Lower lobe of right lung (tissue), 2 donors: ENCODE data around the gene GGA2. TPM values are rescaled to one million over a fixed set of nuclear protein-coding genes. Genes with fewer than 3 reads are reported as not detected.

Experiments
- ATAC-seq, 2 donors: fragments of 200-7000 bp; cut with Tn5 transposase; one replicate each; pipeline ENCODE4 v1.9.1; 2020 to 2022; ENCODE audit warnings: mild to moderate bottlenecking in 2 of 2, moderate library complexity in 2 of 2
- DNase-seq: peaks from one replicate; pipeline ENCODE4 v3.0.0-alpha.2; 2020
- H3K27ac ChIP-seq: fragments of 200-600 bp; one replicate; pipeline ENCODE4 v1.8.0; 2022
- H3K27me3 ChIP-seq: fragments of 200-600 bp; one replicate; pipeline ENCODE4 v1.8.0; 2022; ENCODE audit warnings: low read depth
- H3K36me3 ChIP-seq: fragments of 200-600 bp; one replicate; pipeline ENCODE4 v1.8.0; 2022; ENCODE audit warnings: mild to moderate bottlenecking
- H3K4me1 ChIP-seq: fragments of 200-600 bp; one replicate; pipeline ENCODE4 v1.8.0; 2022
- H3K4me3 ChIP-seq: fragments of 200-600 bp; one replicate; pipeline ENCODE4 v1.8.0; 2022; ENCODE audit warnings: mild to moderate bottlenecking
- H3K9me3 ChIP-seq: fragments of 200-600 bp; one replicate; pipeline ENCODE4 v1.8.0; 2022
- intact Hi-C: fragments of 100-400 bp; cut with DNase I; formaldehyde crosslinking; loops from one replicate; pipeline ENCODE4 v1.11.0; 2022
- total RNA-seq: library from RNA; stranded (reverse); fragmentation: NEBNext Ultra II Directional; extraction: Animal tissue kit (Norgen Biotek cat#: 25700); gene quantifications from one replicate; pipeline ENCODE4 v1.2.1, GENCODE V29; 2021
- TF ChIP-seq, protein P1 (sequence below): fragments of 200-600 bp; IDR thresholded peaks from one replicate; pipeline ENCODE4 v1.8.0; 2022; ENCODE audit warnings: antibody characterized with exemption, mild to moderate bottlenecking
- donor health status: DM: no; HTN: yes; CAD: no; lungs with severe emphysema.

GGA2 gene
- total RNA-seq, 1 donor from 2014 or later: 204 TPM

DNA sequence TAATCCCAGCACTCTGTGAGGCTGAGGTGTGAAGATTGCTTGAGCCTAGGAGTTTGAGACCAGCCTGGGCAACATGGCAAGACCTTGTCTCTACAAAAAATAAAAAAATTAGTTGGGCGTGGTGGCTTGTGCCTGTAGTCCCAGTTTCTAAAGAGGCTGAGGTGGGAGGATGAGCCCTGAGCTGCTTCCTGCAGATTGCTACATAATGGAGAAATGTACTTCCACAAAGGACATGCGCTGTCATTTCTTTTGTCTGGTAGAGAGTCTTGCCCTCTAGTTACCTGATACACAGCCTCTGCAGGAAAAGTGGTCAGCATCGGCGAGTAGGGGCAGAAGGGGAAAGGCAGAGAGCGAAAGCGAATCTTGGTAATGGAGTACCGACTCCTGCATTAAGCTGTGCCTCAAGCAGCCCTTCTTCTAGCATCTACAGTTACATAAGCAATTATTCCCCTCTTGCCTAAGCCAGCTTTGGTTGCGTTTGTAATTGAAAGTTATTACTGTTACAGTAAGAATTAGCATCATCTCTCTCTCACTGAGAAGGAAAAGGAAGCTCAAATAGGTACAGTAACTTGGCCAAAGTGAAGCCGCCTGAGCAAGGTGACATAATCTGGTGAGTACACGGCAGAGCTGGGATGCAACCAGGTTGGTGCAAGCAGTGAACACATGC lies 18.5 kb upstream of the GGA2 start:
- peak overlapping the region; percentile 38 for H3K27ac ChIP-seq
- no peak overlapping the region for H3K4me3 ChIP-seq
- no peaks in the 10 kb centered on the region for H3K9me3 ChIP-seq
- no peaks in the 10 kb centered on the region for H3K27me3 ChIP-seq
- H3K36me3 ChIP-seq: peaks cover 83% of the 10 kb centered on the region
- intact Hi-C loops: no loop called here
- H3K4me1 ChIP-seq: no peaks in the 10 kb centered on the region
- no peak for DNase-seq
- TF ChIP-seq, protein P1, sequence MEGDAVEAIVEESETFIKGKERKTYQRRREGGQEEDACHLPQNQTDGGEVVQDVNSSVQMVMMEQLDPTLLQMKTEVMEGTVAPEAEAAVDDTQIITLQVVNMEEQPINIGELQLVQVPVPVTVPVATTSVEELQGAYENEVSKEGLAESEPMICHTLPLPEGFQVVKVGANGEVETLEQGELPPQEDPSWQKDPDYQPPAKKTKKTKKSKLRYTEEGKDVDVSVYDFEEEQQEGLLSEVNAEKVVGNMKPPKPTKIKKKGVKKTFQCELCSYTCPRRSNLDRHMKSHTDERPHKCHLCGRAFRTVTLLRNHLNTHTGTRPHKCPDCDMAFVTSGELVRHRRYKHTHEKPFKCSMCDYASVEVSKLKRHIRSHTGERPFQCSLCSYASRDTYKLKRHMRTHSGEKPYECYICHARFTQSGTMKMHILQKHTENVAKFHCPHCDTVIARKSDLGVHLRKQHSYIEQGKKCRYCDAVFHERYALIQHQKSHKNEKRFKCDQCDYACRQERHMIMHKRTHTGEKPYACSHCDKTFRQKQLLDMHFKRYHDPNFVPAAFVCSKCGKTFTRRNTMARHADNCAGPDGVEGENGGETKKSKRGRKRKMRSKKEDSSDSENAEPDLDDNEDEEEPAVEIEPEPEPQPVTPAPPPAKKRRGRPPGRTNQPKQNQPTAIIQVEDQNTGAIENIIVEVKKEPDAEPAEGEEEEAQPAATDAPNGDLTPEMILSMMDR: no peak
- peak; percentile 59 to 72 for ATAC-seq

DNA sequence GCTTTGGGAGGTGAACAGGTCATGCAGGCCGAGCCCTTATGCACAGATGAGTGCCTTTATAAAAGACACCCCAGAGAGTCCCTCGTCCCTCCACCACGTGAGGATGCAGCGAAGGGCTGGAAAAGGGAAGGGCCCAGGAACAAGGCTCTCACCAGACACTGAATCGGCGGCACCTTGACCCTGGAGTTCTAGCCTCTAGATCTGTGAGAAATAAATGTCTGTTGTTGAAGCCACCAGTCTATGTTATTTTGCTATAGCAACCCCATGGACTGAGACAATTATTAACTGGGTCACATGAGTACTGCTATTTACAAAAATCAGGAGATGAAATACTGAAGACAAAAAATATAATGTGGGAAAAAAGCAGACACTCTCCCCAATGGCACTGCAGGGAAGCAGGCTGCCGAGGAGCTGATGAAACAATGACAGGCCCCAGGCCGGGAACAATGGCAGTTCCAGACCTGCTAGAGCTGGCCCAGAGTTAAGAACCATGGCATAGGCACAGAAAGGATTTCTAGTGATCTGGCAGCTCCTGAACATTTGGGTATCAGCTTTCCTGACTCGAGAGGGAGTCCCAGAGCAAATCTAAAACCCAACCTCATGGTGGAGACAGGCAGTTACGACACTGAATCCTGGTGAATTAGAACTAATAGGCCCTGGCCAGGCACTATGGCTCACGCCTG lies 17.8 kb upstream of the GGA2 start:
- DNase-seq (no peak), ATAC-seq (no peak)
- H3K27me3 ChIP-seq: no peaks in the 10 kb centered on the region
- no peaks in the 10 kb centered on the region for H3K9me3 ChIP-seq
- H3K4me3 ChIP-seq: no peak overlapping the region
- peak overlapping the region; percentile 38 for H3K27ac ChIP-seq
- TF ChIP-seq, protein P1: no peak
- peaks cover 83% of the 10 kb centered on the region for H3K36me3 ChIP-seq
- intact Hi-C loops: no loop called here
- H3K4me1 ChIP-seq: no peaks in the 10 kb centered on the region

DNA sequence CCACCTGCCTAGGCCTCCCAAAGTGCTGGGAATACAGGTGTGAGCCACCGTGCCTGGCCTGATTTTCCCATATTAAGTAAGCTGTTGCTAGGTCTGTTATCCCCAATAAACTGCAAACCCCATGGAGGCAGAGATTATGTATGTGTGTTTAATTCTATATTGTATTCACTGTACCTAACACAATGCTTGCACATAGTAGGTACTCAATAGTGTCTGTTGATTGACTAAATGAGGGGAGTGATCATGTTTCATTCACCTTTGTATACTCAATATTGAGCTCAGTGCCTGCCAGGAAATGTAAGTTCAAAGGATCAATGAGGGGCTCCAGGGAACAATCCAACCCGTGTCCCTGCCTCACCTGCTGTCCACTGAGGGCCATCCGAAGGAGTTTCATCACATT lies 14.6 kb upstream of the GGA2 start:
- H3K9me3 ChIP-seq: no peaks in the 10 kb centered on the region
- DNase-seq (no peak), ATAC-seq (no peak)
- no peak overlapping the region for H3K4me3 ChIP-seq
- no peaks in the 10 kb centered on the region for H3K4me1 ChIP-seq
- no peak overlapping the region for H3K27ac ChIP-seq
- H3K27me3 ChIP-seq: no peaks in the 10 kb centered on the region
- intact Hi-C loops: no loop called here
- TF ChIP-seq, protein P1: no peak
- peaks cover 69% of the 10 kb centered on the region for H3K36me3 ChIP-seq

DNA sequence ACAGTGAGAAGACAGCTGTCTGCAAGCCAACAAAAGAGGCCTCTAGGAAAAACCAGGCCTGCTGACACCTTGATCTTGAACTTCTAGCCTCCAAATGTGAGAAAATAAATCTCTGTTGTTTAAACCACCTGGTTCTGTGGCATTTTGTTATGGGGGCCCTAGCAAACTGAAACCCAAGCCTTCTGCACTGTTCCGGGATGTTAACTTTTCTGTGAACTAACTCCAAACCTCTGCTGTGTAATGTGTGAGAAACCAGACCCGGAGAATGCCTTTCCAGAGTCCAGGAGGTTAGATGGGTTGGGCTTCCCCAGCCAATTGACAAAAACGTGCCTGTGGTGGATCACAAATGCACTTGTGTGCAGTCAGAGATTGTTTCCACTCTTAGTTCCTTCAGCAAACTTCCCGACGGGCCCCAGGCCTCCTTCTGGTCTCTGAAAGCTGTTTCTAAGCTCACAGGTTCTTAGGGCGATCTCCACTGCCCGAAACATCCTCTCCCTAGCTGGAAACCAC lies 13.6 kb upstream of the GGA2 start:
- ATAC-seq (no peak), DNase-seq (no peak)
- TF ChIP-seq, protein P1: no peak
- H3K27ac ChIP-seq: peak overlapping the region; percentile 56
- H3K9me3 ChIP-seq: no peaks in the 10 kb centered on the region
- no peaks in the 10 kb centered on the region for H3K4me1 ChIP-seq
- intact Hi-C loops: no loop called here
- H3K4me3 ChIP-seq: no peak overlapping the region
- H3K36me3 ChIP-seq: peaks cover 60% of the 10 kb centered on the region
- no peaks in the 10 kb centered on the region for H3K27me3 ChIP-seq

DNA sequence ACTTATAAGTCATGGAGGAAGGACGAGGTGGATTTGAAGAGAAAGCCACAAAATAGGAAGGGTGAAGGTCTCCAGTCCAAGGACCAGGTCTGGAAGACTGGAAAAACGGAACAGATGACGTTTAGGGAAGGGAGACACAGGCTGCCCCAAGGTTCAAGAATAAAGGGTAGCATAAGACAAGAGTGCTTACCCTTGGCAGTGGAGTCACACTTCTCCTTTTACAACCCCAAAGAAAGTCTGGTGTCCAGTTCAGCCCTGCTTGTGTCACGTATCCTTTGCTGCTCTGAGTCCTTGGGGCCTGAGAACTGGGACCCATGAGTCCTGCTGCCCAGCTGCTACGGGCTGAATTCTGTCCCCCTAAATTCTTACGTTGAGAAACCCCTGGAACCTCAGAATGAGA lies 13.0 kb upstream of the GGA2 start:
- H3K27ac ChIP-seq: peak overlapping the region; percentile 56
- H3K9me3 ChIP-seq: no peaks in the 10 kb centered on the region
- ATAC-seq (peak in 1 of 2 donors; percentile 25), DNase-seq (no peak)
- H3K27me3 ChIP-seq: no peaks in the 10 kb centered on the region
- TF ChIP-seq, protein P1: no peak
- no peaks in the 10 kb centered on the region for H3K4me1 ChIP-seq
- intact Hi-C loops: no loop called here
- no peak overlapping the region for H3K4me3 ChIP-seq
- peaks cover 54% of the 10 kb centered on the region for H3K36me3 ChIP-seq
